Measurements from ENCODE around the gene GPR45.

DNA sequence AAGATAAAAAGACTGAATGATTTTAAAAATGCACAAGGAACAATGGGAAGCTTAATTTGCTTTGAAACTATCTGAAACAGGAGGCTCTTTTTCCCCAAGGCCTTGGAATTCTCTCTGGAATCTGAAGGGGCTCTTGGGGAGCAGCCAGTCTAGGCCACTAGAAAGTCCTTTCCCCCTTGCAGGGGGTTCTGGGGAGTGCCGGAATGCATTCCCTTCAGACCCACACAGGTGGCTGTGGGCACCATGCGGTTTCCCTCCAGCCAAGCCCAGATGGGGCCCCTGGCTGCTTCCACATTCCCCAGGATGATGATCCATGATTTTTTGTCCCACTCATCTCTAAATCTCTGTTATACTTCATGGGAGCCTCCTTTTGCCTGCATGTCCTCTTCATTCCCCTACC lies 10.7 kb downstream of the GPR45 start:
- no peak for TF ChIP-seq EZH2 (conservative IDR thresholded peaks at IDR 0.05; ENCODE audit: low read depth, low read length)
- no peak for TF ChIP-seq DPF2 (CRISPR knock-in tag; IDR thresholded peaks at IDR 0.05; ENCODE audit: borderline replicate concordance, low read depth)
- TF ChIP-seq SMC3 (IDR thresholded peaks at IDR 0.05; ENCODE audit: low read length) = no peak
- TF ChIP-seq MNT (IDR thresholded peaks at IDR 0.05) = no peak
- no peak for TF ChIP-seq ZNF513 (CRISPR knock-in tag; conservative IDR thresholded peaks at IDR 0.05)
- no peak for TF ChIP-seq SCMH1 (CRISPR knock-in tag; IDR thresholded peaks at IDR 0.05; ENCODE audit: borderline replicate concordance)
- no peak for TF ChIP-seq GATAD2A (CRISPR knock-in tag; IDR thresholded peaks at IDR 0.05)
- TF ChIP-seq MAX (IDR thresholded peaks at IDR 0.05) = no peak
- no peak for TF ChIP-seq POLR2A (IDR thresholded peaks at IDR 0.05; ENCODE audit: insufficient read depth in 1 of 2, low read depth in 2 of 2, low read length in 2 of 2)
